H1 (cell line): ENCODE measurements around the gene TRDN. TPM values are rescaled to one million over a fixed set of nuclear protein-coding genes. Genes with fewer than 3 reads are reported as not detected.

Experiments used
- SIRT6 ChIP-seq: IDR thresholded peaks from one replicate; pipeline ENCODE4 v1.7.1; 2012; ENCODE audit warnings: low read length, inconsistent platforms
- polyA plus RNA-seq, 7 experiments: library from polyadenylated mRNA; depleted of rRNA in 3 of 7; stranded (reverse) in 5 of 7; unstranded in 2 of 7; fragments of >200 nt in 5 of 7; fragments of 200-250 nt in 2 of 7; gene quantifications; 1 replicate in 5 of 7; 2 replicates in 1 of 7; 4 replicates in 1 of 7; pipeline versions ENCODE4 v1.2.1 to v1.2.3, GENCODE V29; 2011 to 2013; ENCODE audit warnings: missing spikeins in 2 of 7, mixed read lengths in 2 of 7
- total RNA-seq: library from RNA; stranded (reverse); fragmentation: NEBNext Ultra II Directional; extraction: Animal tissue kit (Norgen Biotek cat#: 25700); gene quantifications from 2 replicates; pipeline ENCODE4 v1.2.1, GENCODE V29; 2021

Gene TRDN
- total and polyA plus RNA-seq, 2 of the 8 experiments (the other 6 are each of a cell fraction or from before 2014, with no cell fraction given), result 1.6 to 41.6 TPM

DNA sequence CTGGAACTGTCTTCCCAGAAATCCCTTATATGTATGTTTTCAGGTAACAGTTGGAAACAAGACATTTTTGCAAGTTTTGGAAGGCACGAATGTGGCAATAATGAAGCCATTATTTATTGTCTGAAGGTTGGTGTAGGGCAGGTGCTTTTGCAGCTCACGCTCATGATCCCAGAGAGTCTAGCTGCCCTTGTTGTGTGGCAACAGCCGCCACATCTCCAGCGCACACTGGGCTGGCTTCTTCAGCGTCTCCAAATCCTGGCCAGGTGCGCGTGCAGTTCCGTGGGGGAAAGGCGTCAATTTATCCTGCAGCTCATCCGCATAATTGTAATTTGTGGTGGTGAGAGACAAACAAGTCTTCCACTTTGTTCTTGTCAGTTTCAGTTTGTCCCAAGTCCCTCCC lies 71.2 kb downstream of the TRDN start (continued):
- no peak for TF ChIP-seq SIRT6
